H9 (cell line): ENCODE results near the gene CARD19. TPM values are rescaled to one million over a fixed set of nuclear protein-coding genes. Genes with fewer than 3 reads are reported as not detected.

Experiments used
- DNase-seq: peaks from one replicate; pipeline ENCODE4 v3.0.0-alpha.2; 2017
- H2AFZ ChIP-seq: one replicate; pipeline ENCODE4 v1.6.1; 2013; ENCODE audit warnings: mild to moderate bottlenecking, low read length, control low read depth, moderate library complexity
- H2AK5ac ChIP-seq: 2 replicates; pipeline ENCODE4 v1.6.1; 2013; ENCODE audit warnings: low read length, control low read depth, mixed read lengths; ENCODE audit not compliant: insufficient read length
- H2BK120ac ChIP-seq: one replicate; pipeline ENCODE4 v1.6.1; 2013; ENCODE audit warnings: low read depth, mild to moderate bottlenecking, low read length, control low read depth, inconsistent platforms; ENCODE audit not compliant: poor library complexity, severe bottlenecking
- H2BK12ac ChIP-seq: 2 replicates; pipeline ENCODE4 v1.6.1; 2013; ENCODE audit warnings: low read length, control low read depth, mixed read lengths, low read depth; ENCODE audit not compliant: insufficient read length
- H2BK15ac ChIP-seq: 2 replicates; pipeline ENCODE4 v1.6.1; 2013; ENCODE audit warnings: low read depth, low read length, control low read depth
- H2BK20ac ChIP-seq: one replicate; pipeline ENCODE4 v1.6.1; 2013; ENCODE audit warnings: low read depth, mild to moderate bottlenecking, low read length, control low read depth, inconsistent platforms; ENCODE audit not compliant: poor library complexity, severe bottlenecking
- H2BK5ac ChIP-seq: 2 replicates; pipeline ENCODE4 v1.6.1; 2013; ENCODE audit warnings: low read length, control low read depth, mixed read lengths; ENCODE audit not compliant: insufficient read length
- H3K14ac ChIP-seq: 2 replicates; pipeline ENCODE4 v1.6.1; 2013; ENCODE audit warnings: low read length, control low read depth; ENCODE audit not compliant: insufficient read depth
- H3K18ac ChIP-seq: 2 replicates; pipeline ENCODE4 v1.6.1; 2013; ENCODE audit warnings: low read depth, mild to moderate bottlenecking, mixed read lengths, low read length, control low read depth; ENCODE audit not compliant: insufficient read length
- H3K23ac ChIP-seq: 2 replicates; pipeline ENCODE4 v1.6.1; 2013; ENCODE audit warnings: low read length, control low read depth, mixed read lengths, low read depth; ENCODE audit not compliant: insufficient read length
- H3K23me2 ChIP-seq: 2 replicates; pipeline ENCODE4 v1.6.1; 2013; ENCODE audit warnings: low read depth, mild to moderate bottlenecking, mixed read lengths, low read length, control low read depth; ENCODE audit not compliant: insufficient read length, poor library complexity, severe bottlenecking
- H3K27ac ChIP-seq: 2 replicates; pipeline ENCODE4 v1.5.1; 2013; ENCODE audit warnings: low read length, control low read depth, mixed read lengths, low read depth; ENCODE audit not compliant: insufficient read length
- H3K27me3 ChIP-seq: 2 replicates; pipeline ENCODE4 v1.6.1; 2013; ENCODE audit warnings: low read length, control low read depth, inconsistent platforms; ENCODE audit not compliant: insufficient read depth
- H3K4ac ChIP-seq: 2 replicates; pipeline ENCODE4 v1.6.1; 2013; ENCODE audit warnings: low read depth, mild to moderate bottlenecking, control low read depth, inconsistent platforms, low read length, moderate library complexity
- H3K4me1 ChIP-seq: 2 replicates; pipeline ENCODE4 v1.6.1; 2013; ENCODE audit warnings: low read length, control low read depth, inconsistent platforms; ENCODE audit not compliant: insufficient read depth
- H3K4me2 ChIP-seq: 2 replicates; pipeline ENCODE4 v1.6.1; 2013; ENCODE audit warnings: low read length, control low read depth, mixed read lengths; ENCODE audit not compliant: insufficient read length, insufficient read depth
- H3K56ac ChIP-seq: 2 replicates; pipeline ENCODE4 v1.6.1; 2013; ENCODE audit warnings: low read depth, mild to moderate bottlenecking, mixed read lengths, low read length, control low read depth; ENCODE audit not compliant: insufficient read length
- H3K79me1 ChIP-seq: 2 replicates; pipeline ENCODE4 v1.6.1; 2013; ENCODE audit warnings: low read depth, mild to moderate bottlenecking, moderate library complexity, low read length, control low read depth, inconsistent platforms; ENCODE audit not compliant: insufficient read depth, poor library complexity, severe bottlenecking
- H3K79me2 ChIP-seq: 2 replicates; pipeline ENCODE4 v1.6.1; 2013; ENCODE audit warnings: low read length, control low read depth, inconsistent platforms; ENCODE audit not compliant: insufficient read depth
- H3K9ac ChIP-seq: 2 replicates; pipeline ENCODE4 v1.6.1; 2013; ENCODE audit warnings: low read length, control low read depth, mixed read lengths; ENCODE audit not compliant: insufficient read length; ENCODE audit errors: extremely low read depth
- H3K9me3 ChIP-seq: one replicate; pipeline ENCODE4 v1.6.1; 2013; ENCODE audit warnings: low read depth, low read length, inconsistent platforms; ENCODE audit not compliant: control insufficient read depth
- H3T11ph ChIP-seq: one replicate; pipeline ENCODE4 v1.6.1; 2013; ENCODE audit warnings: mild to moderate bottlenecking, low read length, control low read depth, inconsistent platforms
- H4K20me1 ChIP-seq: one replicate; pipeline ENCODE4 v1.6.1; 2013; ENCODE audit not compliant: control insufficient read depth, insufficient read length, insufficient read depth
- H4K5ac ChIP-seq: 2 replicates; pipeline ENCODE4 v1.6.1; 2013; ENCODE audit warnings: low read depth, mild to moderate bottlenecking, mixed read lengths, low read length, control low read depth; ENCODE audit not compliant: insufficient read length
- H4K8ac ChIP-seq: replicated peaks from 2 replicates; pipeline ENCODE4 v1.6.1; 2013; ENCODE audit warnings: low read length, control low read depth, mixed read lengths, low read depth; ENCODE audit not compliant: insufficient read length
- H4K91ac ChIP-seq: 2 replicates; pipeline ENCODE4 v1.6.1; 2013; ENCODE audit warnings: low read depth, mild to moderate bottlenecking, moderate library complexity, mixed read lengths, low read length, control low read depth; ENCODE audit not compliant: insufficient read length
- H3K27ac Mint-ChIP-seq, 3 experiments: 2 replicates in 2 of 3; 3 replicates in 1 of 3; pipeline ENCODE4 v1.8.0; 2020 to 2021; ENCODE audit warnings: mixed read lengths in 3 of 3, mild to moderate bottlenecking in 1 of 3, moderate library complexity in 1 of 3
- H3K27me3 Mint-ChIP-seq: 2 replicates; pipeline ENCODE4 v1.8.0; 2021; ENCODE audit warnings: low read depth, mild to moderate bottlenecking, moderate library complexity, mixed read lengths
- H3K36me3 Mint-ChIP-seq, 3 experiments: 2 replicates in 2 of 3; 3 replicates in 1 of 3; pipeline ENCODE4 v1.8.0; 2020 to 2021; ENCODE audit warnings: low read depth in 3 of 3, mixed read lengths in 3 of 3; ENCODE audit not compliant: insufficient read depth in 1 of 3
- H3K4me1 Mint-ChIP-seq, 2 experiments: 2 replicates each; pipeline ENCODE4 v1.8.0; 2020; ENCODE audit warnings: mixed read lengths in 2 of 2
- H3K4me3 Mint-ChIP-seq, 2 experiments: 2 replicates in 1 of 2; 3 replicates in 1 of 2; pipeline ENCODE4 v1.8.0; 2020 to 2021; ENCODE audit warnings: mild to moderate bottlenecking in 2 of 2, mixed read lengths in 2 of 2, moderate library complexity in 1 of 2
- H3K9me3 Mint-ChIP-seq, 2 experiments: 2 replicates in 1 of 2; 3 replicates in 1 of 2; pipeline ENCODE4 v1.8.0; 2020; ENCODE audit warnings: mild to moderate bottlenecking in 2 of 2, mixed read lengths in 2 of 2, moderate library complexity in 1 of 2
- CTCF ChIP-seq: fragments of 200-600 bp; sonication (generic); conservative IDR thresholded peaks from 3 replicates; pipeline ENCODE4 v1.8.0; 2021; ENCODE audit warnings: antibody characterized with exemption, mild to moderate bottlenecking
- WGBS: extraction: QIAGEN DNeasy Blood & Tissue Kit; methylation state at CpG from one replicate; pipeline ENCODE4 v1.1.7; 2013; ENCODE audit warnings: missing lambda C conversion rate, low lambda C conversion rate, mixed read lengths; ENCODE audit not compliant: insufficient read length; ENCODE audit errors: extremely low coverage; 5-methylcytosine and 5-hydroxymethylcytosine counted together
- total RNA-seq: library from RNA; stranded (reverse); gene quantifications from 2 replicates; pipeline ENCODE4 v1.2.1, GENCODE V29; 2021

The CARD19 gene
- total RNA-seq, 1 experiment from 2014 or later = 21.4 TPM

- Histone ChIP-seq H2BK5ac (no peak overlapping the region), H3K56ac (no peak overlapping the region), H3K79me1 (no peaks in the 10 kb centered on the region), H3K4me1 (no peaks in the 10 kb centered on the region; the same call in 1 of the 2 replicates), H3T11ph (no peak overlapping the region), H2BK12ac (no peak overlapping the region), H4K8ac (no peak overlapping the region), H4K5ac (no peak overlapping the region), H3K14ac (no peak overlapping the region), H2BK15ac (no peak overlapping the region), H4K20me1 (no peaks in the 10 kb centered on the region), H3K27ac (no peak overlapping the region), H3K18ac (no peak overlapping the region), H3K79me2 (no peaks in the 10 kb centered on the region), H3K23ac (no peak overlapping the region), H3K9ac (no peak overlapping the region), H3K27me3 (peaks cover 5% of the 10 kb centered on the region; the same call in 1 of the 2 replicates), H2BK20ac (no peak overlapping the region), H2AFZ (no peak overlapping the region), H2BK120ac (no peak overlapping the region), H3K4me2 (no peak overlapping the region), H2AK5ac (no peak overlapping the region), H3K4ac (no peak overlapping the region), H3K23me2 (no peaks in the 10 kb centered on the region), H4K91ac (no peak overlapping the region), H3K9me3 (no peaks in the 10 kb centered on the region)
- H3K9me3 Mint-ChIP-seq = peaks cover 2 to 3% of the 10 kb centered on the region in 2 experiments; a peak in 2 of 5 replicates
- H3K4me1 Mint-ChIP-seq = peaks cover 13 to 19% of the 10 kb centered on the region in 2 experiments
- no peak for DNase-seq
- H3K36me3 Mint-ChIP-seq = no peaks in the 10 kb centered on the region; a peak in 1 of 7 replicates
- H3K4me3 Mint-ChIP-seq = no peak overlapping the region
- peaks cover 32% of the 10 kb centered on the region for H3K27me3 Mint-ChIP-seq
- no peak for TF ChIP-seq CTCF
- no peak overlapping the region for H3K27ac Mint-ChIP-seq
- WGBS = no CpG with 5 or more reads among the region's 11 CpGs
Observed at GRCh38 chr9:93137362-93137761, 41.3 kb downstream of the CARD19 start.
